CD14-positive monocyte (primary cell): ENCODE results near the gene TPPP2. TPM values are rescaled to one million over a fixed set of nuclear protein-coding genes. Genes with fewer than 3 reads are reported as not detected.
A peak's percentile ranks its signal among the peaks of the same experiment; 100 is the strongest.

Experiments
- DNase-seq, 3 donors: peaks; one replicate each; pipeline ENCODE4 v3.0.0-alpha.2; 2011 to 2022
- H2AFZ ChIP-seq: 2 replicates; pipeline ENCODE4 v1.6.0; 2012; ENCODE audit warnings: mild to moderate bottlenecking, low read depth, low read length, inconsistent platforms; ENCODE audit not compliant: insufficient read depth, poor library complexity, severe bottlenecking
- H3K27ac ChIP-seq, 2 donors: 1 replicate in 1 of 2; 2 replicates in 1 of 2; pipeline ENCODE4 v1.5.1; 2012 to 2013; ENCODE audit warnings: low read length in 2 of 2, control low read depth in 1 of 2, inconsistent platforms in 1 of 2, low read depth in 1 of 2, mild to moderate bottlenecking in 1 of 2
- H3K27me3 ChIP-seq, 2 donors: one replicate each; pipeline versions ENCODE4 v1.6.0 to v1.6.1; 2011 to 2013; ENCODE audit warnings: low read length in 2 of 2; ENCODE audit not compliant: control insufficient read depth in 2 of 2, insufficient read depth in 2 of 2
- H3K36me3 ChIP-seq, 2 donors: replicated peaks in 1 of 2; 1 replicate in 1 of 2; 2 replicates in 1 of 2; pipeline versions ENCODE4 v1.5.1 to v1.6.1; 2012 to 2013; ENCODE audit warnings: low read length in 2 of 2, control low read depth in 1 of 2, inconsistent platforms in 1 of 2, mild to moderate bottlenecking in 1 of 2; ENCODE audit not compliant: insufficient read depth in 2 of 2, control insufficient read depth in 1 of 2
- H3K4me1 ChIP-seq, 2 donors: 1 replicate in 1 of 2; 2 replicates in 1 of 2; pipeline versions ENCODE4 v1.5.1 to v1.6.1; 2012 to 2013; ENCODE audit warnings: low read length in 2 of 2, control low read depth in 1 of 2, inconsistent platforms in 1 of 2, mild to moderate bottlenecking in 1 of 2, moderate library complexity in 1 of 2; ENCODE audit not compliant: insufficient read depth in 2 of 2, control insufficient read depth in 1 of 2
- H3K4me2 ChIP-seq: replicated peaks from 2 replicates; pipeline ENCODE3; 2012; ENCODE audit warnings: low read length, moderate library complexity, mild to moderate bottlenecking; ENCODE audit not compliant: poor library complexity, severe bottlenecking; ENCODE audit errors: extremely low read depth
- H3K4me3 ChIP-seq, 3 experiments: fragments of 200-600 bp in 1 of 3; sonication (generic) in 1 of 3; replicated peaks in 1 of 3; 1 replicate in 2 of 3; 2 replicates in 1 of 3; pipeline ENCODE4 v1.5.1; 2011 to 2013; ENCODE audit warnings: low read length in 3 of 3, mild to moderate bottlenecking in 3 of 3, control low read depth in 2 of 3, low read depth in 2 of 3, inconsistent platforms in 1 of 3, moderate library complexity in 1 of 3
- H3K79me2 ChIP-seq: 2 replicates; pipeline ENCODE4 v1.6.0; 2012; ENCODE audit warnings: mild to moderate bottlenecking, control low read depth, inconsistent platforms, low read length, moderate library complexity; ENCODE audit not compliant: insufficient read depth
- H3K9ac ChIP-seq: 2 replicates; pipeline ENCODE4 v1.6.0; 2017; ENCODE audit warnings: low read length, mild to moderate bottlenecking; ENCODE audit not compliant: insufficient read depth, poor library complexity, severe bottlenecking
- H3K9me3 ChIP-seq, 2 donors: replicated peaks in 1 of 2; 1 replicate in 1 of 2; 2 replicates in 1 of 2; pipeline versions ENCODE4 v1.5.1 to v1.6.1; 2012 to 2013; ENCODE audit warnings: low read length in 2 of 2, control low read depth in 1 of 2; ENCODE audit not compliant: control insufficient read depth in 1 of 2, insufficient read depth in 1 of 2
- H4K20me1 ChIP-seq: 2 replicates; pipeline ENCODE4 v1.6.0; 2012; ENCODE audit warnings: mild to moderate bottlenecking, low read length, control low read depth, moderate library complexity; ENCODE audit not compliant: insufficient read depth
- H3K27ac Mint-ChIP-seq, 7 donors: one replicate each; pipeline ENCODE4 v1.8.0; 2020; ENCODE audit warnings: mild to moderate bottlenecking in 7 of 7, mixed read lengths in 7 of 7, moderate library complexity in 6 of 7, inconsistent platforms in 2 of 7
- H3K27me3 Mint-ChIP-seq, 3 donors: one replicate each; pipeline ENCODE4 v1.8.0; 2021 to 2022; ENCODE audit warnings: low read depth in 3 of 3, mild to moderate bottlenecking in 3 of 3, mixed read lengths in 3 of 3, moderate library complexity in 3 of 3, inconsistent platforms in 1 of 3
- H3K36me3 Mint-ChIP-seq, 2 donors: one replicate each; pipeline ENCODE4 v1.8.0; 2020; ENCODE audit warnings: mixed read lengths in 2 of 2, inconsistent platforms in 1 of 2, mild to moderate bottlenecking in 1 of 2
- H3K4me1 Mint-ChIP-seq: one replicate; pipeline ENCODE4 v1.8.0; 2020; ENCODE audit warnings: mild to moderate bottlenecking, mixed read lengths
- H3K4me3 Mint-ChIP-seq, 2 donors: one replicate each; pipeline ENCODE4 v1.8.0; 2020; ENCODE audit warnings: mild to moderate bottlenecking in 2 of 2, mixed read lengths in 2 of 2, moderate library complexity in 1 of 2
- H3K9me3 Mint-ChIP-seq, 7 donors: one replicate each; pipeline ENCODE4 v1.8.0; 2020 to 2022; ENCODE audit warnings: mixed read lengths in 7 of 7, mild to moderate bottlenecking in 6 of 7, moderate library complexity in 6 of 7, inconsistent platforms in 2 of 7
- WGBS: methylation state at CpG from one replicate; pipeline ENCODE4 v1.1.5; 2013; ENCODE audit warnings: missing lambda C conversion rate; ENCODE audit not compliant: insufficient coverage; 5-methylcytosine and 5-hydroxymethylcytosine counted together
- intact Hi-C, 2 donors: fragments of 100-400 bp; cut with micrococcal nuclease; formaldehyde crosslinking; loops; one replicate each; pipeline versions ENCODE4 v1.15.0 to v1.15.1; 2023
- polyA plus RNA-seq, 3 donors: library from polyadenylated mRNA; depleted of rRNA in 1 of 3; unstranded in 2 of 3; stranded (reverse) in 1 of 3; fragments of 300-500 nt in 2 of 3; fragments of >200 nt in 1 of 3; fragmentation: Illumina TruSeq in 2 of 3; gene quantifications; 1 replicate in 2 of 3; 2 replicates in 1 of 3; pipeline ENCODE4 v1.2.3, GENCODE V29; 2012 to 2021
- TF ChIP-seq, protein P1 (sequence below): fragments of 200-600 bp; IDR thresholded peaks from one replicate; pipeline ENCODE4 v1.8.0; 2022; ENCODE audit warnings: antibody characterized with exemption, mild to moderate bottlenecking

TPPP2 gene
- polyA plus RNA-seq, 3 donors = not detected

GRCh38 chr14:20989471-20989786, 40.6 kb upstream of the TPPP2 start:
- peak overlapping the region; percentile 41 for H2AFZ ChIP-seq
- no peaks in the 10 kb centered on the region for H3K9me3 ChIP-seq
- H3K4me3 ChIP-seq = peak overlapping the region; percentile 72 to 97 (median 72)
- no peaks in the 10 kb centered on the region for H3K27me3 ChIP-seq
- H3K27me3 Mint-ChIP-seq = peaks cover 0 to 2% (median 2%) of the 10 kb centered on the region in 3 donors
- H3K9ac ChIP-seq = peak overlapping the region; percentile 68
- H3K4me1 Mint-ChIP-seq = peaks cover 57% of the 10 kb centered on the region
- peaks cover 4% of the 10 kb centered on the region for H4K20me1 ChIP-seq
- H3K4me3 Mint-ChIP-seq = peak overlapping the region; percentile 92 to 93
- no peaks in the 10 kb centered on the region for H3K9me3 Mint-ChIP-seq
- peaks cover 24 to 32% of the 10 kb centered on the region in 2 donors for H3K36me3 ChIP-seq
- TF ChIP-seq, protein P1, sequence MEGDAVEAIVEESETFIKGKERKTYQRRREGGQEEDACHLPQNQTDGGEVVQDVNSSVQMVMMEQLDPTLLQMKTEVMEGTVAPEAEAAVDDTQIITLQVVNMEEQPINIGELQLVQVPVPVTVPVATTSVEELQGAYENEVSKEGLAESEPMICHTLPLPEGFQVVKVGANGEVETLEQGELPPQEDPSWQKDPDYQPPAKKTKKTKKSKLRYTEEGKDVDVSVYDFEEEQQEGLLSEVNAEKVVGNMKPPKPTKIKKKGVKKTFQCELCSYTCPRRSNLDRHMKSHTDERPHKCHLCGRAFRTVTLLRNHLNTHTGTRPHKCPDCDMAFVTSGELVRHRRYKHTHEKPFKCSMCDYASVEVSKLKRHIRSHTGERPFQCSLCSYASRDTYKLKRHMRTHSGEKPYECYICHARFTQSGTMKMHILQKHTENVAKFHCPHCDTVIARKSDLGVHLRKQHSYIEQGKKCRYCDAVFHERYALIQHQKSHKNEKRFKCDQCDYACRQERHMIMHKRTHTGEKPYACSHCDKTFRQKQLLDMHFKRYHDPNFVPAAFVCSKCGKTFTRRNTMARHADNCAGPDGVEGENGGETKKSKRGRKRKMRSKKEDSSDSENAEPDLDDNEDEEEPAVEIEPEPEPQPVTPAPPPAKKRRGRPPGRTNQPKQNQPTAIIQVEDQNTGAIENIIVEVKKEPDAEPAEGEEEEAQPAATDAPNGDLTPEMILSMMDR = no peak
- intact Hi-C loops = no loop called here
- peaks cover 50 to 63% of the 10 kb centered on the region in 2 donors for H3K4me1 ChIP-seq
- peaks cover 23% of the 10 kb centered on the region for H3K79me2 ChIP-seq
- 0% methylated on average over 1 of the region's 11 CpGs for WGBS
- H3K36me3 Mint-ChIP-seq = peaks cover 24 to 30% of the 10 kb centered on the region in 2 donors
- H3K4me2 ChIP-seq = peak overlapping the region; percentile 95
- H3K27ac Mint-ChIP-seq = peak overlapping the region; percentile 70 to 92 (median 90)
- peak overlapping the region; percentile 64 to 72 for H3K27ac ChIP-seq
- DNase-seq = no peak

DNA sequence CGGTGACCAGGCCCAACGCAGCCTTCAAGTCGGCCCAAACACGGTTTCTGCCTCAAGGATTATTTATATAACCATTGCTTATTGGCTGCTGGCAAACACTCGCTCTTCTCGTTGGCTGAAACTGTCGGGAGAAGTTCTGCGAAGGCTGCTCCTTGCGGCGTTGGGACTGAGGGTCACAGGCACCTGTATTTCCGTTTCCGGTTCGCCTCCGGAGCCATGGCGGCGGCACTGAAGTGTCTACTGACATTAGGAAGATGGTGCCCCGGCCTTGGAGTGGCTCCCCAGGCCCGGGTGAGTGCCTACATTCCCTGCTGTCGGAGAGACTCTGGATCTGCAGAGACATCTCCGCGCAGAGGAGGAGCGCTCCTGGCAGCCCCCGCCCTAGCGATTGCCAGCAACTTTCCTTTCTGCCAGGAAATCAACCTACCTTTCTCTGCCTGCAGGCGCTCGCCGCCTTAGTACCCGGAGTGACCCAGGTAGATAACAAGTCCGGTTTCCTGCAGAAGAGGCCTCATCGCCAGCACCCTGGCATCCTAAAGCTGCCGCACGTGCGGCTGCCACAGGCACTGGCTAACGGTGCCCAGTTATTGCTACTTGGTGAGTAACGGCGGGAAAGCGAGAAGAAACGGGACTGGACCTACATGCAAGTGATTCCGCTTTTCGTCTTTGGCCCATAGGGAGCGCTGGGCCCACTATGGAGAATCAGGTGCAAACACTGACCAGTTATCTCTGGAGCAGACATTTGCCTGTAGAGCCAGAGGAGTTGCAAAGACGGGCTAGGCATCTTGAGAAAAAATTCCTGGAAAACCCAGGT, 40.0 kb upstream of the TPPP2 start, which contains the start of gene METTL17:
METTL17 (plus strand) TSS at position 194 of the 814 bp plus-strand sequence; CDS start at position 217, 23 bp downstream.
- Histone ChIP-seq H3K9me3 (no peaks in the 10 kb centered on the region), H3K4me2 (peak within 1 kb of the TSS; percentile 95), H3K36me3 (peaks cover 29 to 38% of the 10 kb centered on the region in 2 donors), H3K9ac (peak within 1 kb of the TSS; percentile 68), H3K4me1 (peaks cover 46 to 60% of the 10 kb centered on the region in 2 donors), H3K27me3 (no peaks in the 10 kb centered on the region), H4K20me1 (peaks cover 4% of the 10 kb centered on the region), H3K4me3 (peak within 1 kb of the TSS; percentile 72 to 97 (median 72)), H3K27ac (peak within 1 kb of the TSS; percentile 64 to 82), H3K79me2 (peaks cover 23% of the 10 kb centered on the region), H2AFZ (peak within 1 kb of the TSS; percentile 96)
- H3K27me3 Mint-ChIP-seq = peaks cover 0 to 2% (median 2%) of the 10 kb centered on the region in 3 donors
- H3K4me1 Mint-ChIP-seq = peaks cover 55% of the 10 kb centered on the region
- peak within 1 kb of the TSS; percentile 70 to 92 (median 90) for H3K27ac Mint-ChIP-seq
- H3K36me3 Mint-ChIP-seq = peaks cover 30 to 36% of the 10 kb centered on the region in 2 donors
- intact Hi-C loops = no loop called here
- TF ChIP-seq, protein P1 = peak; percentile 39
- under 1% methylated on average over 37 of the region's 42 CpGs for WGBS
- peak within 1 kb of the TSS; percentile 92 to 93 for H3K4me3 Mint-ChIP-seq
- DNase-seq = peak; percentile 79 to 92 (median 86)
- no peaks in the 10 kb centered on the region for H3K9me3 Mint-ChIP-seq
